Stimulated activated CD4-positive, alpha-beta T cell treated with anti-CD3 and anti-CD28 coated beads, Interleukin-1b, Interleukin-23, amount 100 ng/mL, for 48 hours (primary cell): ENCODE results near the gene MDM4.

Source experiments
- DNase-seq: peaks from one replicate; pipeline ENCODE4 v3.0.0-alpha.2; 2020

MDM4 gene

GRCh38 chr1:204583909-204584632, 67.9 kb downstream of the MDM4 start:
- DNase-seq: no peak

- DNase-seq: no peak
These were observed 68.6 kb downstream of the MDM4 start for GRCh38 chr1:204584699-204585372.

- DNase-seq: no peak
These were observed 71.4 kb downstream of the MDM4 start for GRCh38 chr1:204587621-204588020.

- no peak for DNase-seq
These were observed 72.6 kb downstream of the MDM4 start for GRCh38 chr1:204588826-204589225.

- no peak for DNase-seq
These were observed 73.3 kb downstream of the MDM4 start for GRCh38 chr1:204589409-204590038.

GRCh38 chr1:204591473-204592090, 75.4 kb downstream of the MDM4 start:
- no peak for DNase-seq

- DNase-seq: no peak
These were observed 76.2 kb downstream of the MDM4 start for GRCh38 chr1:204592246-204592948.

GRCh38 chr1:204598319-204598969, 82.2 kb downstream of the MDM4 start:
- DNase-seq: no peak

GRCh38 chr1:204599098-204599497, 82.9 kb downstream of the MDM4 start:
- no peak for DNase-seq

- no peak for DNase-seq
These were observed 83.4 kb downstream of the MDM4 start for GRCh38 chr1:204599596-204599995.

- no peak for DNase-seq
These were observed 84.0 kb downstream of the MDM4 start for GRCh38 chr1:204600203-204600602.

- DNase-seq: no peak
These were observed 84.8 kb downstream of the MDM4 start for GRCh38 chr1:204600968-204601367.

- DNase-seq: no peak
These were observed 85.9 kb downstream of the MDM4 start for GRCh38 chr1:204602111-204602579.

GRCh38 chr1:204602871-204603542, 86.8 kb downstream of the MDM4 start:
- DNase-seq: no peak

GRCh38 chr1:204605791-204606190, 89.6 kb downstream of the MDM4 start:
- DNase-seq: no peak
